Gastroesophageal sphincter (tissue), 3 donors: Measurements from ENCODE around the gene CDCA5.

Experiments
- EP300 ChIP-seq: sonication (generic); formaldehyde crosslinking; IDR thresholded peaks from one replicate; pipeline ENCODE4 v1.6.1; 2017; ENCODE audit warnings: antibody characterized with exemption, mild to moderate bottlenecking
- POLR2A ChIP-seq, 2 donors: fragments of 450-650 bp; IDR thresholded peaks; one replicate each; pipeline ENCODE4 v1.6.1; 2017; ENCODE audit warnings: antibody characterized with exemption in 2 of 2, mild to moderate bottlenecking in 2 of 2, moderate library complexity in 1 of 2
- POLR2AphosphoS5 ChIP-seq: sonication (generic); formaldehyde crosslinking; IDR thresholded peaks from one replicate; pipeline ENCODE4 v1.6.1; 2017; ENCODE audit warnings: antibody characterized with exemption
- TF ChIP-seq, protein P1 (sequence below), 4 experiments: fragments of 200-600 bp in 2 of 4; fragments of 450-650 bp in 2 of 4; sonication (generic) in 1 of 4; IDR thresholded peaks; one replicate each; pipeline ENCODE4 v1.5.1; 2017 to 2019; ENCODE audit warnings: antibody characterized with exemption in 4 of 4, mild to moderate bottlenecking in 2 of 4, moderate library complexity in 2 of 4

DNA sequence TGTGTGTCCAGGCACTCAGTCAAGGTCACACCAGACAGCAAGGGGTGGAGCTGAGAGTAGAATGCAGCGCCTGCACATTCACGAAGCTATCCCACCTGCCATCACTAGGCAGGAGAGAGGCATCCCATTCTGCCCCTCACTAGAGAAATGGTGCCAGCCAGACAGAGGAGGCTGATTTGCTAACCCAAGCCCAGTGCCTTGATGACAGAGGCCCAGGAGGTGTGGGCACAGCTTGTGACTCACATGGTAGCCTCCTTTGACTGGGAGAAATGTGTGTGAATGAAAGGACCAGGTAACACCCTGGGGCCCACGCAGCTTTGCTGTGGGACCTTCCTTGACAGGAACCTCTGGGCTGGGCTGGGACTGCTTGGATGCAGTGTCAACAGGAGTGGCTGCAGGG is 20.3 kb downstream of the CDCA5 start:
- TF ChIP-seq, protein P1, sequence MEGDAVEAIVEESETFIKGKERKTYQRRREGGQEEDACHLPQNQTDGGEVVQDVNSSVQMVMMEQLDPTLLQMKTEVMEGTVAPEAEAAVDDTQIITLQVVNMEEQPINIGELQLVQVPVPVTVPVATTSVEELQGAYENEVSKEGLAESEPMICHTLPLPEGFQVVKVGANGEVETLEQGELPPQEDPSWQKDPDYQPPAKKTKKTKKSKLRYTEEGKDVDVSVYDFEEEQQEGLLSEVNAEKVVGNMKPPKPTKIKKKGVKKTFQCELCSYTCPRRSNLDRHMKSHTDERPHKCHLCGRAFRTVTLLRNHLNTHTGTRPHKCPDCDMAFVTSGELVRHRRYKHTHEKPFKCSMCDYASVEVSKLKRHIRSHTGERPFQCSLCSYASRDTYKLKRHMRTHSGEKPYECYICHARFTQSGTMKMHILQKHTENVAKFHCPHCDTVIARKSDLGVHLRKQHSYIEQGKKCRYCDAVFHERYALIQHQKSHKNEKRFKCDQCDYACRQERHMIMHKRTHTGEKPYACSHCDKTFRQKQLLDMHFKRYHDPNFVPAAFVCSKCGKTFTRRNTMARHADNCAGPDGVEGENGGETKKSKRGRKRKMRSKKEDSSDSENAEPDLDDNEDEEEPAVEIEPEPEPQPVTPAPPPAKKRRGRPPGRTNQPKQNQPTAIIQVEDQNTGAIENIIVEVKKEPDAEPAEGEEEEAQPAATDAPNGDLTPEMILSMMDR (IDR thresholded peaks at IDR 0.05): no peak
- no peak for TF ChIP-seq EP300
- no peak for TF ChIP-seq POLR2A (IDR thresholded peaks at IDR 0.05)
- TF ChIP-seq POLR2AphosphoS5: no peak
